ENCODE results near the gene HIRIP3. TPM values are rescaled to one million over a fixed set of nuclear protein-coding genes. Genes with fewer than 3 reads are reported as not detected.

The HIRIP3 gene
- total and polyA plus RNA-seq, 2 experiments from 2014 or later = 3.2 to 11.9 TPM

- Histone ChIP-seq H3K27ac (no peak overlapping the region), H3K36me3 (ENCODE audit: low read depth) (peaks cover 25% of the 10 kb centered on the region; the same call in 1 of the 2 replicates), H4K20me1 (ENCODE audit: insufficient read depth) (no peaks in the 10 kb centered on the region; the same call in 1 of the 2 replicates), H3K9ac (no peak overlapping the region), H3K79me2 (ENCODE audit: insufficient read depth) (peaks cover 61% of the 10 kb centered on the region), H3K9me3 (ENCODE audit: low read depth) (no peaks in the 10 kb centered on the region), H3F3A (ENCODE audit: insufficient read depth) (peaks cover 9% of the 10 kb centered on the region; the same call in 1 of the 2 replicates), H3K4me2 (ENCODE audit: unreplicated experiment) (no peak overlapping the region), H3K4me3 (no peak overlapping the region), H3K27me3 (replicated peaks; ENCODE audit: insufficient read depth) (no peaks in the 10 kb centered on the region), H2AFZ (no peak overlapping the region), H3K9me2 (ENCODE audit: insufficient read depth) (no peaks in the 10 kb centered on the region), H3K4me1 (ENCODE audit: insufficient read depth) (peaks cover 20% of the 10 kb centered on the region)
- DNase-seq = no peak
- 90 to 91% methylated on average over 9 of the region's 9 CpGs for WGBS, 2 experiments (ENCODE audit: low coverage in 1 of 2, low lambda C conversion rate in 2 of 2, missing lambda C conversion rate in 2 of 2)
- TF ChIP-seq EZH2 (IDR thresholded peaks at IDR 0.05; ENCODE audit: insufficient read depth, poor library complexity, severe bottlenecking) = no peak
- TF ChIP-seq EZH2phosphoT487 (IDR thresholded peaks at IDR 0.05; ENCODE audit: insufficient read depth, low read depth) = no peak
- in situ Hi-C loops (cut with MboI) = loop anchor here (10.0 kb wide), 1 partner anchor 48 kb away; the partner anchor contains the start of gene C16orf92
Measured at GRCh38 chr16:29977063-29977825, 18.2 kb downstream of the HIRIP3 start.

GRCh38 chr16:29975811-29976511 lies 19.5 kb downstream of the HIRIP3 start:
- Histone ChIP-seq H3K9ac (peak overlapping the region; percentile 92), H2AFZ (no peak overlapping the region), H3K9me2 (ENCODE audit: insufficient read depth) (no peaks in the 10 kb centered on the region), H4K20me1 (ENCODE audit: insufficient read depth) (no peaks in the 10 kb centered on the region; the same call in 1 of the 2 replicates), H3K79me2 (ENCODE audit: insufficient read depth) (peaks cover 61% of the 10 kb centered on the region), H3K4me2 (ENCODE audit: unreplicated experiment) (peak overlapping the region; percentile 98), H3K36me3 (ENCODE audit: low read depth) (peaks cover 12% of the 10 kb centered on the region; the same call in 1 of the 2 replicates), H3K4me3 (peak overlapping the region; percentile 87), H3K4me1 (ENCODE audit: insufficient read depth) (peaks cover 20% of the 10 kb centered on the region), H3F3A (ENCODE audit: insufficient read depth) (peaks cover 14% of the 10 kb centered on the region; the same call in 1 of the 2 replicates), H3K9me3 (ENCODE audit: low read depth) (no peaks in the 10 kb centered on the region), H3K27ac (no peak overlapping the region), H3K27me3 (replicated peaks; ENCODE audit: insufficient read depth) (no peaks in the 10 kb centered on the region)
- peak; percentile 19 for DNase-seq
- in situ Hi-C loops (cut with MboI) = loop anchor here (10.0 kb wide), 1 partner anchor 49 kb away; the partner anchor contains the start of gene C16orf92
- TF ChIP-seq EZH2phosphoT487 (IDR thresholded peaks at IDR 0.05; ENCODE audit: insufficient read depth, low read depth) (no peak), EZH2 (IDR thresholded peaks at IDR 0.05; ENCODE audit: insufficient read depth, poor library complexity, severe bottlenecking) (no peak)
- 35 to 37% methylated on average over 6 of the region's 6 CpGs for WGBS, 2 experiments (ENCODE audit: low coverage in 1 of 2, low lambda C conversion rate in 2 of 2, missing lambda C conversion rate in 2 of 2)

- no peaks in the 10 kb centered on the region for H3K9me2 ChIP-seq (ENCODE audit: insufficient read depth)
- TF ChIP-seq EZH2phosphoT487 (IDR thresholded peaks at IDR 0.05; ENCODE audit: insufficient read depth, low read depth) (no peak), EZH2 (IDR thresholded peaks at IDR 0.05; ENCODE audit: insufficient read depth, poor library complexity, severe bottlenecking) (no peak)
- H3K27me3 ChIP-seq (replicated peaks; ENCODE audit: insufficient read depth) = no peaks in the 10 kb centered on the region
- 0 out of 2 replicates have a peak, but pooled peaks cover 6% of the 10 kb centered on the region for H3K36me3 ChIP-seq (ENCODE audit: low read depth)
- DNase-seq = no peak
- H3K79me2 ChIP-seq (ENCODE audit: insufficient read depth) = peaks cover 61% of the 10 kb centered on the region
- peaks cover 14% of the 10 kb centered on the region; the same call in 1 of the 2 replicates for H3F3A ChIP-seq (ENCODE audit: insufficient read depth)
- H2AFZ ChIP-seq = no peak overlapping the region
- H3K9me3 ChIP-seq (ENCODE audit: low read depth) = no peaks in the 10 kb centered on the region
- H3K4me3 ChIP-seq = peak overlapping the region; percentile 87
- H3K27ac ChIP-seq = 0 out of 2 replicates have a peak overlapping the region, but pooled peaks have one; percentile 4
- WGBS, 2 experiments (ENCODE audit: low coverage in 1 of 2, low lambda C conversion rate in 2 of 2, missing lambda C conversion rate in 2 of 2) = 14 to 16% methylated on average over 5 of the region's 5 CpGs
- peaks cover 20% of the 10 kb centered on the region for H3K4me1 ChIP-seq (ENCODE audit: insufficient read depth)
- H4K20me1 ChIP-seq (ENCODE audit: insufficient read depth) = no peaks in the 10 kb centered on the region; the same call in 1 of the 2 replicates
- in situ Hi-C loops (cut with MboI) = loop anchor here (10.0 kb wide), 1 partner anchor 50 kb away; the partner anchor contains the start of gene C16orf92
- peak overlapping the region; percentile 92 for H3K9ac ChIP-seq
- peak overlapping the region; percentile 98 for H3K4me2 ChIP-seq (ENCODE audit: unreplicated experiment)
Measured at GRCh38 chr16:29975134-29975538, 20.3 kb downstream of the HIRIP3 start.

All from GM23248 (cell line).